HG03354 (cell line): ENCODE results near the gene PPM1D.

Experiments
- ATAC-seq: cut with Tn5 transposase; IDR thresholded peaks from one replicate; pipeline ENCODE4 v1.9.1; 2021; ENCODE audit warnings: mild to moderate bottlenecking; ENCODE audit not compliant: unreplicated experiment, poor library complexity, severe bottlenecking

Gene PPM1D

DNA sequence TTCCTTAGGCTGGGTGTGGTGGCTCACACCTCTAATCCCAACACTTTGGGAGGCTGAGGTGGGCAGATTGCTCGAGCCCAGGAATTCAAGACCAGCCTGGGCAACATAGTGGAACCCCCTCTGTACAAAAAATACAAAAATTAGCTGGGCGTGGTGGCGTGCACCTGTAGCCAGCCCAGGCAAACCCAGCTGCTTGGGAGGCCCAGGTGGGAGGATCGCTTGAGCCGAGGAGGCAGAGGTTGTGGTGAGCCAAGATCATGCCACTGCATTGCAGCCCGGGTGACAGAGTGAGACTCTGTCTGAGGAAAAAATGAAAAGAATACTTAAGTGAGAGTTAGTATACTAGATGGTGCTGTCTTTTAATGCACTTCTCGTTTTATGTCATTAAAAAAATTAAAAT lies 15.1 kb downstream of the PPM1D start:
- no peak for ATAC-seq

DNA sequence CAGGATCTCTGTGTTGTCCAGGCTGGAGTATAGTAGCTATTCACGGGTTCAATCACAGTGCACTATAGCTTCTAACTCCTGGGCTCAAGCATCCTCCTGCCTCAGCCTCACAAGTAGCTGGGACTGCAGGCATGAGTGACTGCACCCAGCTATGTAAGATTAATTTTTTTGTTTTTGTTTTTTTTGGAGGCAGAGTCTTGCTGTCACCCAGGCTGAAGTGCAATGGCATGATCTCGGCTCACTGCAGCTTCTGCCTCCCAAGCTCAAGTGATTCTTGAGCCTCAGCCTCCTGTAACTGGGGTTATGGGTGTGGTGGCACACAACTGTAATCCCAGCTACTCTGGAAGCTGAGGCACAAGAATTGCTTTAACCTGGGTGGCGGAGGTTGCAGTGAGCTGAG lies 15.8 kb downstream of the PPM1D start:
- ATAC-seq, result no peak

DNA sequence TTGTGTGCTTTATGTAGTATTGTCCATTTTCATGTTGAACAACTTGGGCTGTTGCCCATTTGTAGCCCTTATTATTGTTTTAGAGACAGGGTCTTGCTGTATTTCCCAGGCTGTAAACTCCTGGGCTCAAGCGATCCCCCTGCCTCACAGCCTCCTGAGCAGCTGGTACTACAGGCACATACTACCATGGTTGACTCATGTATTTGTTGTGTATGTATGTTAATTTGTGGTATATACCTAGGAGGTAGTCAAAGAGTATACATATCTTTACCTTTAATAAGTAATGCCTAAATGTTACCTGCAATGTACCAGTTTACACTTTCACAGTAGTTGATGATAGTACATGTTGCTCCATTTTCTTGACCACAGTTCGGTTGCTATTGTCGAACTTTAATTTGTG lies 18.1 kb downstream of the PPM1D start:
- no peak for ATAC-seq

DNA sequence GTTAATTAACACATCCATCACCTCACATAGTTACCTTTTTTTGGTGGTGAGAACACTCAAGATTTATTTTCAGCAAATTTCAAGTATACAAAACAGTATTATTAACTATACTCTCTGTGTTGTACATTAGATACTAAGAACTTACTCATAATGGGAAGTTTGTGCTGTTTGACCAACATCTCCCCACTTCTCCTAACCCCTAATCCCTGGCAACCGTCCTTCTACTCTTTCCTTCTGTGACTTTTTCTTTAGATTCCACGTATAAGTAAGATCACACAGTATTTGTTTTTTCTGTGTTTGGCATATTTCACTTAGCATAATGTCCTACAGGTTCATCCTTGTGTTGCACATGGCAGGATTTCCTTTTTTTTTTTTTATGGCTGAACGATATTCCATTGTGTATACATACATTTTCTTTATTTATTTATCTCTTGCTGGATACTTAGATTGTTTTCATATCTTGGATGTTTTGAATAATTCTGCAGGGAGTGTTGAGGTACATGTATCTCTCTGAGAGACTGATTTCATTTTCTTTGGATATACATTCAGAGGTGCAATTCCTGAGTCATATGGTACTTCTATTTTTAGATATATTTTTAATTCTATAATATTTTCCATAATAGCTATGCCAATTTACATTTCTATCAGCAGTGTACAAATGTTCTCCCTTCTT lies 19.0 kb downstream of the PPM1D start:
- no peak for ATAC-seq

DNA sequence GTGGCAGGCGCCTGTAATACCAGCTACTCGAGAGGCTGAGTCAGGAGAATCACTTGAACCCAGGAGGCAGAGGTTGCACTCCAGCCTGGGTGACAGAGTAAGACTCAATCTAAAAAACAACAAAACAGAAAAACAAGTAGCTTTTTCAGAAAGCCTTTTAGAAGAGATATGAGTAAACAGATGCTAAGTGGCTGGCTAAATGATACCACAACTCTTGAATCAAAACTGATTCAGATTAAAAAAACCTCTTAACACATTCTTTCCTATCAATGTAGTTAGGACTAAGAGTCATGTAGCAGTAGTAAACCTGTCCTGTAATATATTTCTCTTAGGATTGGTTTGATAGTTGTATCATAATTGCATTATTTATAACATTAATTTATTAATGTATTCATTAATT lies 23.0 kb downstream of the PPM1D start:
- no peak for ATAC-seq

DNA sequence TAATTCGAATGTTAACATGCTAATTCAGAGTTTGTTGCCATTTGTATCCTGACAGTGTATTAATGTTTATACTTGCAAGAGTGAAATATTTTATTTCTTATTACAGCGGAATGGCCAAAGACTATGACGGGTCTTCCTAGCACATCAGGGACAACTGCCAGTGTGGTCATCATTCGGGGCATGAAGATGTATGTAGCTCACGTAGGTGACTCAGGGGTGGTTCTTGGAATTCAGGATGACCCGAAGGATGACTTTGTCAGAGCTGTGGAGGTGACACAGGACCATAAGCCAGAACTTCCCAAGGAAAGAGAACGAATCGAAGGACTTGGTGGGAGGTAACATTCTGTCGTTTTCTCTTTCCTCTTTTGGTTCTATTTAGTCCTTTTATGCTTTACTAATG lies 23.4 kb downstream of the PPM1D start:
- ATAC-seq, result no peak

DNA sequence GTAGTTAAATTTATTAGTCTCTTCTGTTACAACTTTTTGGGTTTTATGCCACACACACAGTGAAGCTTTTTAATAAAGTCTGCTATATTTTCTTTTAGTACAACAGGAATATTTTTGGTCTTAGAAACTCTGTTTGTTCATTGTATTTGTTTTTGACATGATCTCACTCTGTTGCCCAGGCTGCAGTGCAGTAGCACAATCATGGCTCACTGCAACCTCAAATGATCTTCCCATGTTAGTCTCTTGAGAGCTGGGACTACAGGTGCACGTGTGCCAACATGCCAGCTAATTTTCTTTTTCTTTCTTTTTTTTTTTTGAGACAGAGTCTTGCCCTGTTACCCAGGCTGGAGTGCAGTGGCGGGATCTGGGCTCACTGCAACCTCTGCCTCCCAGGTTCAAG lies 27.1 kb downstream of the PPM1D start:
- ATAC-seq, result no peak

DNA sequence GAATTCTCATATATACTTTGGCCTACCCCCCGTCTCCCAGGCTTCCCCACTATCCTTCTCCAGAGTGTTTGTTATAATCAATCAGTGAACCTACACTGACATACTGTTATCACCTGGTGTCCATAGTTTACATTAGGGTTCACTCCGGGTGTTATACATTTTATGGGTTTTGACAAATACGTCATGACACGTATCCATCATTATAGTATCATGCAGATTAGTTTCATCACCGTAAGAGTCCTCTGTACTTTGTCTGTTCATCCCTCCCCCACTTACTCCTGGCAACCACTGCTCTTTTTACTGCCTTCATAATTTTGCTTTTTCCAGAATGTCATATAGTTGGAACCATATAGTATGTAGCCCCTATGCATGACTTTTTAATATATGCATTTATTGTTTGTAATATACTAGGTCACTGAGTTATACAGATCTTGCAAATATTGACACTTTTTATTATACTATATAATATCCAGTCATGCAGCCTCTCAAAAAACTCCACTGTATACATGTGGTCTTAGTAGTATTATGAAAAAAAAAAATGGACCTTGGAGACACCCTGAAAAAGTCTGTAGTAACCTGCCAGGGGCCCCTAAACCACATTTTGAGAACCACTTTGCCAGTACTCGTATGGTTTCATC lies 28.4 kb downstream of the PPM1D start:
- ATAC-seq, result no peak

DNA sequence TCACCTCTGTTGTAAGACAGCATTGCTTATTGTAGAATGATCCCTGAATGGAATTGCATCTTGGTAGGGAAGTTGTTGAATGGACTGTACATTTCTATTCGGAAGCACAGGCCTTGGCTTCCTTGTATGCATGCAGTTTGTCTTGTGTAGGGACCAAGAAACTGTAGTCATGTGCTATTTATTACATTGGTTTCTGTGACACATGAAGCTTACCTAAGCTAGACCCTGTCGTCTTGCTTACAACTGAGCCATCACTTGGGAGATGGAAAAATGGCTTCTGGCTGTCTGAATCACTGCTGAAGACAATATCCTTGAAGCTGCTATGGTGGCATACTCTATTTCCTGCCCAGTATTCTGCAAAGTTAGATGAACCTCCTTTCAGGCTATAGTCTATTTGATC lies 29.1 kb downstream of the PPM1D start:
- ATAC-seq, result no peak

DNA sequence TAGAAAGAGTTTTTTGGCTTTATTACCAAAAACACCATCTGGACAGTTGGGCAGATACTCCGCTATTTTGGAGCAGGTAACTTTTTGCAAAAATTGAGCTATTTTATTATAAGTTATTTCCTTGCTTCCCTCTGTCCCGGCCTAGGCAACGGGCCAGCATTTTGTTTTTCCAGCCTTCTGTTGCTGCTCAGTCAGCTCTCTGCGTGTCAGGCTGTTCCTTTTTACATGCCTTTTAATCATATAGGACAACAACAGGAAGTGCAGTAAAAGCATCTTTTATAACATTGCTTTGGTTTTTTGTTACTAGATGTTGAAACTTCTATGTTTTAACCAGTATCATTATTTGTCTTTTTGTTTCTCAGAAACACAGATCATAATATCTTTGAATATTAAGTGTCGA lies 30.4 kb downstream of the PPM1D start:
- ATAC-seq, result no peak

DNA sequence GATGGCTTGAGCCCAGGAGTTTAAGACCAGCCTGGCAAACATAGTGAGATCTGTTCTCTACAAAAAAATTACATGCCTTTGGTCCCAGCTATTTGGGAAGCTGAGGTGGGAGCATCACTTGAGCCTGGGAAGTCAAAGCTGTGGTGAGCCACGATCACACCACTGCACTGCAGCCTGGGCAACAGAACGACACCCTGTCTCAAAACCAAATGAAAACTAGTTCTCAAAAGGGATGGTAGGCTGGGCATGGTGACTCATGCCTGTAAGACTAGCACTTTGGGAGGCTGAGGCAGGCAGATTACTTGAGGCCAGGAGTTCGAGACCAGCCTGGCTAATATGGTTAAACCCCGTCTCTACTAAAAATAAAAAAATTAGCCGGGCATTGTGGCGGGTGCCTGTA lies 31.1 kb downstream of the PPM1D start:
- ATAC-seq, result no peak

DNA sequence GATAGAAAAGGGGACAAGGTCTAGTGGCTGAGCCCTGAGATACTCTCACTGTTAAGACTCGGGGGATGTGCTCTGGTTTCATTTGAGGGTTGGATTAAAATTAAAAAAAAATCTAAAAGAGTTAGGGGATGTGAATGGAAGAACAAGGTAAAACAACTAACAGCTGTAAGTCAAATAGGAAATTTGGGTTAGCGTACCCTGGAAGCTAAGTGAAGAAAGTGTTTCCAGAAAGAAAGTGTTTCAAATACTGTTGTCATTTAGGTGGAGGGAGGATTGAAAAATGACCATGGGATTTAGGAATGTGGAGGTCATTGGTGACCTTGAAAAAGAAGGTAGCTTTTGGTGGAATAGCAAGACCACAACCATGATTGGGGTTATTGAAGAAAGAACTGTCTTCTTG lies 37.7 kb downstream of the PPM1D start:
- no peak for ATAC-seq

DNA sequence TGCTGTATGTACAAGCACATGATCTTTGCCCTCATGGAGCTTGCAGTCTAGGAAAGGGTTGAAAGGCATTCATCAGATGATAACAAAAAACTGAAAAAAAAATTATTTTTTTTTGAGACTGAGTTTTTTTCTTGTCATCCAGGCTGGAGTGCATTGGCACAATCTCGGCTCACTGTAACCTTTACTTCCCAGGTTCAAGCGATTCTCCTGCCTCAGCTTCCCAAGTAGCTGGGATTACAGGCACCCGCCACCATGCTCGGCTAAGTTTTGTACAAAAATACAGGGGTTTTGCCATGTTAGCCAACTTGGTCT lies 39.0 kb downstream of the PPM1D start:
- no peak for ATAC-seq

DNA sequence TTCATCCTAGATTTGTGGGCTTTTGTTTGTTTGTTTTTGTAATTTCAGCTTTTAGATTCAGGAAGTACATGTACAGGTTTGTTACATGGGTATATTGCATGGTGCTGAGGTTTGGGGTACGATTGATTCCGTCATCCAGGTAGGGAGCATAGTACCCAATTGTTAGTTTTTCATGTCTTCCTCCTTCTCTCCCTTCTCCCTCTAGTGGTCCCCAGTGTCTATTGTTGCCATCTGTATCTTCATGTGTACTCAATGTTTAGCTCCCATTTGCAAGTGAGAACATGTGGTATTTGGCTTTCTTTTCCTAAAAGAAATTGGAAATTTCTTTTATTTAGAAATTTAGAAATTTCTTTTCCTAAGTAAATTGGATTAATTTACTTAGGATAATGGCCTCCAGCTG lies 40.5 kb downstream of the PPM1D start:
- no peak for ATAC-seq

DNA sequence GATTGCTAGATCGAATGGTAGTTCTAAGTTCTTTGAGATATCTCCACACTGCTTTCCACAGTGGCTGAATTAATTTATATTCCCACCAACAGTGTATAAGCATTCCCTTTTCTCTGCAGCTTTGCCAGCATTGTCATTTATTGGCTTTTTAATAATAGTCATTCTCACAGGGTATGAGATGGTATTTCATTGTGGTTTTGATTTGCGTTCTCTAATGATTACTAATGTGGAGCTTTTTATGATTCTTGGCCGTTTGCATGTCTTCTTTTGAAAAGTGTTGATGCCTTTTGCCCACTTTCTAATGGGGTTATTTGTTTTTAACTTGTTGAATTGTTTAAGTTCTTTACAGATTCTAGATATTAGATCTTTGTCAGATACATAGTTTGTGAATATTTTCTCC lies 41.1 kb downstream of the PPM1D start:
- no peak for ATAC-seq

DNA sequence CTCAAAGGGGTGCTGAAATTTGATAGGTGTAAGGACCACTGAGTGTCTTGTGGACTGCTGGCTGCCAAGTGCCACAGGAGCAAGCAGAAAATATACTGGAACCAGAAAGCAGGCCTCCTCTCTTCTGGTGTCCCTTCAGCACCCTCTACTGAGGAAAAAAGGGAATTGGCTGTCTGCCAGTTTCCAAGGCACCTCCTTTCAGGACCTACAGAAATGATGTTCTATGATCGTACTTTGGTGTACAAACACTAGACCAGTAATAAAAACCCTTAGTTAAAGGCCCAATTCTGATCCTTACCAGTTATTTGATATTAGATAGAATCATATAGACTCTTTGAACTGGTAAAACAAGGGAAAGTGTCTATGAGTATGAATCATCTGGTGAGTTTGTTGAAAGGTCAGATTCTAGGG lies 41.8 kb downstream of the PPM1D start:
- ATAC-seq, result no peak

DNA sequence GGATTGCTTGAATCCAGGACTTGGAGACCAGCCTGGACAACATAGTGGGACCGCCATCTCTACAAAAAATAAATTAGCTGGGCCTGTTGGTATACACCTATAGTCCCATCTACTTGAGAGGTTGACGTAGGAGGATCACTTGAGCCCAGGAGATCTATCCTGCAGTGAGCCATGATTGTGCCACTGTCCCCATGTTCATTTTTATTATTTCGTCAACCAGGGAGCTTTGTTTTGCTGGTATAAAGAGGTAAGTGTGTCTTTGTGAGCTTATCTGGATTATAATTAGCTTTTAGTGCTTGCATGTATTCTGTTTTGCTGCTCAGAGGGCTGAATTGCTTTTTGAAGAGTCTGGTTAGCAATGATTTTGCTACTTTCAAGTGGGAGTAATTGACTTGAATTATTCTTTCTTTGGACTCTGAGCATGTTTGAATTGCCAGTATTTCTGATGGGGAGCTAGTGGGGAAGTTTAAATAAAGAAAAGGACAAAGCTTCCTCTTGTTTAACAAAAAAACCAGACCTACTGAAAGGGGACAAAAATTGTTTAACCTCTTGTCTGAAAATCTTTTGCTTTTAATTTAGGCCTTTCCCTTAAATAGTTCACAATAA lies 46.0 kb downstream of the PPM1D start:
- no peak for ATAC-seq

DNA sequence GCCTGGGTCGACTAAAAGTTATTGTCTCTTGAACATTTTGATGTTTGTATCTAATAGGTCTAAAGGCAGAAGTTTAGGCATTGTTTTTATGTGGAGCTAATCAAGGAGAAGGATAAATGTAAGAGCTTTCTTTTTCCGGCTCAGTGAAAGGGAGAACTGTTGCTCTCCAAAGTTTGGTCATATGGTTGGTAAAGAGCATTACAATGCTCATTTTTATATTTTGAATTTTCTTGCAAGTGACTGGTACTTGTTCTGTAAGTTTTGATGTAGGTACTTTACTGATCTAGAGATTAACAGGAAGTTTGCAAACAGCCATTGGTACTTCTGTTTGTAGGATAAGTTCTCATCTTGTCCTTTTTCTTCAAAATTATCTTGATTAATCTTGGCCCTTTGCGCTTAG lies 46.7 kb downstream of the PPM1D start:
- ATAC-seq, result no peak

DNA sequence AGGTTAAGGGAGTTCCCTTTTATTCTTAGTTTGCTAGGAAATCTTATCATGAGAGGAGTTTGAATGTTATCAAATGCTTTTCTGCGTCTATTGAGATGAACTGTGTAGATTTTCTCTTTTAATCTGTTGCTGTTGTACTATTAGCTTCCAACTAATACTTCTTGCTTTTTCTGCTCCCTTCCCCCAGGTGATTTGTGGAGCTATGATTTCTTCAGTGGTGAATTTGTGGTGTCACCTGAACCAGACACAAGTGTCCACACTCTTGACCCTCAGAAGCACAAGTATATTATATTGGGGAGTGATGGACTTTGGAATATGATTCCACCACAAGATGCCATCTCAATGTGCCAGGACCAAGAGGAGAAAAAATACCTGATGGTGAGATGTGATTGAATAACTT lies 47.7 kb downstream of the PPM1D start:
- no peak for ATAC-seq

DNA sequence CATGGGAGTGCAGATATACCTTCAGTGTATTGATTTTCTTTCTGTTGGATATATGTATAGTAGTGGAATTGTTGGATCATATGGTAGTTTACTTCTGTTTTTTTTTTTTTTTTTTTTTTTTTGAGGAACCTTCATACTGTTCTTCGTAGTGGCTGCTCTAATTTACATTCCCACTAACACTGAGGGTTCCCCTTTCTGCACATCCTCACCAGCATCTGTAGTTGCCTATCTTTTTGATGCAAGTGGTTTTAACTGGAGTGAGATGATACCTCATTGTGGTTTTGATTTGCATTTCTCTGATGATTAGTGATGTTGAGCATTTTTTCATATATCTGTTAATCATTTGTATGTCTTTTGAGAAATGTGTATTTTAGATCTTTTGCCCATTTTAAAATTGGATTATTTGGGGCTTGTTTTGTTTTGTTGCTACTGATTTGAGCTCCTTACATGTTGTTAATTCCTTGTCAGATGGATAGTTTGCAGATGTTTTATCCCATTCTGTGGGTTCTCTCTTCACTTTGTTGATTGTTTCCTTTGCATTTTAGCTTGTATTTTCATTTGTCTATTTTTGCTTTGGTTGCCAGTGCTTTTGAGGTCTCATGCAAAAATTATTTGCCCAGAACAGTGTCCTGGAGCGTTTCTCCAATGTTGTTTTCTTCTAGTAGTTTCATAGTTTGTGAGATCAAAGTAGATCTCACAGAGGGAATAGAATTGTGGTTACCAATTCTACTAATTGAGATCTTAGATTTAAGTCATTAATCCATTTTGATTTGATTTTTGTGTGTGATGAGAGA lies 52.7 kb downstream of the PPM1D start:
- ATAC-seq, result peak; percentile 88

DNA sequence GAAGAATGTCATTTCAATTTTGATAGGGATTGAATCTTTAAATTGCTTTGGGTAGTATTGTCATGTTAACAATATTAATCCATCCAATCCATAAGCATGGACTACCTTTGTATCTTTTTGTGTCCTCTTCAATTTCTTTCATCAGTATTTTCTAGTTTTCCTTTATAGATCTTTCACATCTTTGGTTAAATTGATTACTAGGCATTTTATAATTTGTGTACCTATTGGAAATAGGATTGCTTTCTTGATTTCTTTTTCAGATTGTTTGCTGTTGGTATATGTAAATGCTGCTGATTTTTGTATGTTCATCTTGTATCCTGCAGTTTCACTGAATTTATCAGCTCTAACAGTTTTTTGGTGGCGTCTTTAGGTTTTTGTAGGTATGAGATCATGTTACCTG lies 53.6 kb downstream of the PPM1D start:
- no peak for ATAC-seq
